ENCODE results near the gene EPX.

DNA sequence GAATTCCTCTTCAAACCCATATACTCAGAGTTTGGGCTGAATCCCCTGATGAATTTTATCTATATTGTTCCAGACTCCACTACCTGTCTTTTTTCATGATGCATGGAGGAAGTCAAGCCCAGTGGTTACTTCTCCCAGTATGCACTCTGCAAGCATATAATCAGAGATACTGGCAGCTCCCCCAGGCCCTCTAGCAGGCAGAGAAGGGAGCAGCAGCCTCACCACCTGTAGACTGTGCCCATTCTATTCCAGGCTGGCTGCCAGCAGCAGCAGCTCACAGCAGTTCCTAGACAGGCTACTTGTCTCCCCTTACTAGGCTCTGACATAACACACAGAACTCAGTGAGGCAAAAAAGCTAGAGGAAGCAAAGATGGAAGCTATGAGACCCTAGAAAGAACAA lies 23.2 kb downstream of the EPX start:
- TF ChIP-seq MAZ (IDR thresholded peaks at IDR 0.05; ENCODE audit: borderline replicate concordance, low read depth, low read length) (no peak), RCOR1 (IDR thresholded peaks at IDR 0.05; ENCODE audit: insufficient replicate concordance, low read length) (no peak), CHD1 (IDR thresholded peaks at IDR 0.05; ENCODE audit: low read depth, low read length) (no peak), POLR2A (IDR thresholded peaks at IDR 0.05; ENCODE audit: low read depth, low read length) (no peak)
- TF ChIP-seq, protein P1, sequence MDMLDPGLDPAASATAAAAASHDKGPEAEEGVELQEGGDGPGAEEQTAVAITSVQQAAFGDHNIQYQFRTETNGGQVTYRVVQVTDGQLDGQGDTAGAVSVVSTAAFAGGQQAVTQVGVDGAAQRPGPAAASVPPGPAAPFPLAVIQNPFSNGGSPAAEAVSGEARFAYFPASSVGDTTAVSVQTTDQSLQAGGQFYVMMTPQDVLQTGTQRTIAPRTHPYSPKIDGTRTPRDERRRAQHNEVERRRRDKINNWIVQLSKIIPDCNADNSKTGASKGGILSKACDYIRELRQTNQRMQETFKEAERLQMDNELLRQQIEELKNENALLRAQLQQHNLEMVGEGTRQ (IDR thresholded peaks at IDR 0.05; ENCODE audit: low read depth, low read length): no peak
